Fibroblast of the aortic adventitia (primary cell): ENCODE measurements around the gene HAUS8. TPM values are rescaled to one million over a fixed set of nuclear protein-coding genes. Genes with fewer than 3 reads are reported as not detected.
"Not testable (repeated sequence)": the region's sequence is repeated elsewhere in the genome, so short reads cannot be mapped to it uniquely, and the experiment has no call there.

Experiments used
- DNase-seq: peaks from one replicate; pipeline ENCODE4 v3.0.0-alpha.2; 2010; ENCODE audit warnings: low read depth
- H3K4me3 ChIP-seq: 2 replicates; pipeline ENCODE4 v1.5.1; 2011; ENCODE audit warnings: low read depth, mild to moderate bottlenecking, control low read depth, low read length, moderate library complexity
- total RNA-seq: library from RNA; depleted of rRNA; stranded (reverse); fragments of >200 nt; gene quantifications from 2 replicates; pipeline ENCODE4 v1.2.3, GENCODE V29; 2012; ENCODE audit warnings: low replicate concordance
- TF ChIP-seq, protein P1 (sequence below): IDR thresholded peaks from 2 replicates; pipeline ENCODE4 v1.5.1; 2011; ENCODE audit warnings: mild to moderate bottlenecking, low read length, control low read depth, inconsistent platforms; ENCODE audit not compliant: insufficient read depth

Gene HAUS8
- total RNA-seq, 1 donor, result 5.2 TPM

DNA sequence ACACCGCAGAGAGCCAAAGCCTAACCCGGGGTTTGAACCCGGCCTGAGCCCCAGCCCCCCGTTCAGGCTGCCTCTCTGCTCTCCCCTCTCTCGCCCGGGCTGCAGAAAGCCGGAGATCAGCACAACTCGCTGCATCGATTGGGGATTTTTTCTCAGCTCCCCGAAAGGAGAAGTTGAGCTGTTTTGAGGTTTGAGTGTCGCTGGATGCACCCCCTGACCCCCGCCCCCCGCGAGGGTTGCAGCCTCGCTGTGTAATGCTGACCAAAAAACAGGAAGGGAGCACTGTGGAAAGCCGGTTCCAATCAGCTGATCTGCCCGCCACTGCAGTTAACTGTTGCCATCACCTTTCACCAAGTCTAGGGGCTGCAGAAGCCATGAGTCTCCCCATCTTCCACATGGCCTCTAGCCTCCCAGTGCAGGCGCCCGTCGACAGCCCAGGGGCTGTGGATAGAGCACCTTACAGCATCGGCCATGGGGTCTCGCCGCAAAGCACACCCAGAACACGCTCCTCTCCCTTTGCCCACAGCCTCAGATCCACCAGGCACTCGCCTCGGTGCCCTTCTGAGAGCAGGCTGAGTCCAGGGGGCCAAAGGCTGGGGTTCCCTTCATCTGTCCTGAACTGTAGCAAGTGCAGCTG is 34.8 kb upstream of the HAUS8 start:
- TF ChIP-seq, protein P1, sequence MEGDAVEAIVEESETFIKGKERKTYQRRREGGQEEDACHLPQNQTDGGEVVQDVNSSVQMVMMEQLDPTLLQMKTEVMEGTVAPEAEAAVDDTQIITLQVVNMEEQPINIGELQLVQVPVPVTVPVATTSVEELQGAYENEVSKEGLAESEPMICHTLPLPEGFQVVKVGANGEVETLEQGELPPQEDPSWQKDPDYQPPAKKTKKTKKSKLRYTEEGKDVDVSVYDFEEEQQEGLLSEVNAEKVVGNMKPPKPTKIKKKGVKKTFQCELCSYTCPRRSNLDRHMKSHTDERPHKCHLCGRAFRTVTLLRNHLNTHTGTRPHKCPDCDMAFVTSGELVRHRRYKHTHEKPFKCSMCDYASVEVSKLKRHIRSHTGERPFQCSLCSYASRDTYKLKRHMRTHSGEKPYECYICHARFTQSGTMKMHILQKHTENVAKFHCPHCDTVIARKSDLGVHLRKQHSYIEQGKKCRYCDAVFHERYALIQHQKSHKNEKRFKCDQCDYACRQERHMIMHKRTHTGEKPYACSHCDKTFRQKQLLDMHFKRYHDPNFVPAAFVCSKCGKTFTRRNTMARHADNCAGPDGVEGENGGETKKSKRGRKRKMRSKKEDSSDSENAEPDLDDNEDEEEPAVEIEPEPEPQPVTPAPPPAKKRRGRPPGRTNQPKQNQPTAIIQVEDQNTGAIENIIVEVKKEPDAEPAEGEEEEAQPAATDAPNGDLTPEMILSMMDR, result no peak
- H3K4me3 ChIP-seq, result no peak overlapping the region

DNA sequence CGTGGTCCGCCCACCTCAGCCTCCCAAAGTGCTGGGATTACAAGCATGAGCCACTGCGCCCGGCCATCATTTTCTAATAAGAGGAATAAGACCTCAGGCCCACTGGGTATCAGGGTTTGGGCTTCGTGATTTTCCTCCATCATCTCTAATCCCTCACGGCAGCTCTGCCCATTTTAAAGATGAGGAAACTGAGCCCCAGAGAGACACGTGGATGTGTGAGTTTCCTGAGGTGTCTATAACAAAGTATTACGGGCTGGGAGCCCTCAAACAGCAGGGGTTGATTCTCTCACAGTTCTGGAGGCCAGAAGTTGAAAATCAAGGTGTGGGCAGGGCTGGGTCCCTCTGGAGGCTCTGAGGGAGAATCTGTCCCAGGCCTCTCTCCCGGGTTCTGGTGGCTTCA is 34.0 kb upstream of the HAUS8 start:
- DNase-seq, result no peak
- TF ChIP-seq, protein P1, result no peak

More for the DNA sequence above, 34.8 kb upstream of the HAUS8 start:
- DNase-seq, result no peak

DNA sequence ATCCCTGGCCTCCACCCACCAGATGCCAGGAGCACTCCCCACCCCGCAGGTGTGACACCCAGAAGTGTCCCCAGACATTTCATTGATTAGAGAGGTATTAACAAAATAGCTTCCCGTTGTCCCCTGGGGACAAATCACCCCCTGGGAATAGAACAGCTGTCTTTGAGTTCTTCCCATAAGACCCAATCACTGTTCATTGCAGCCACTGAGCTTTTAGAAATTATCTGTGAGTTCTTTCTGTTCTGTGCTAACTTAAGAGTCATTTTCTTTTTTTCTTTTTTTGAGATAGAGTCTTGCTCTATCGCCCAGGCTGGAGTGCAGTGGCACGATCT is 33.2 kb upstream of the HAUS8 start:
- TF ChIP-seq, protein P1, result no peak
- peak overlapping the region; percentile 1 for H3K4me3 ChIP-seq
- DNase-seq, result no peak

More for the DNA sequence above, 34.0 kb upstream of the HAUS8 start:
- H3K4me3 ChIP-seq, result no peak overlapping the region

DNA sequence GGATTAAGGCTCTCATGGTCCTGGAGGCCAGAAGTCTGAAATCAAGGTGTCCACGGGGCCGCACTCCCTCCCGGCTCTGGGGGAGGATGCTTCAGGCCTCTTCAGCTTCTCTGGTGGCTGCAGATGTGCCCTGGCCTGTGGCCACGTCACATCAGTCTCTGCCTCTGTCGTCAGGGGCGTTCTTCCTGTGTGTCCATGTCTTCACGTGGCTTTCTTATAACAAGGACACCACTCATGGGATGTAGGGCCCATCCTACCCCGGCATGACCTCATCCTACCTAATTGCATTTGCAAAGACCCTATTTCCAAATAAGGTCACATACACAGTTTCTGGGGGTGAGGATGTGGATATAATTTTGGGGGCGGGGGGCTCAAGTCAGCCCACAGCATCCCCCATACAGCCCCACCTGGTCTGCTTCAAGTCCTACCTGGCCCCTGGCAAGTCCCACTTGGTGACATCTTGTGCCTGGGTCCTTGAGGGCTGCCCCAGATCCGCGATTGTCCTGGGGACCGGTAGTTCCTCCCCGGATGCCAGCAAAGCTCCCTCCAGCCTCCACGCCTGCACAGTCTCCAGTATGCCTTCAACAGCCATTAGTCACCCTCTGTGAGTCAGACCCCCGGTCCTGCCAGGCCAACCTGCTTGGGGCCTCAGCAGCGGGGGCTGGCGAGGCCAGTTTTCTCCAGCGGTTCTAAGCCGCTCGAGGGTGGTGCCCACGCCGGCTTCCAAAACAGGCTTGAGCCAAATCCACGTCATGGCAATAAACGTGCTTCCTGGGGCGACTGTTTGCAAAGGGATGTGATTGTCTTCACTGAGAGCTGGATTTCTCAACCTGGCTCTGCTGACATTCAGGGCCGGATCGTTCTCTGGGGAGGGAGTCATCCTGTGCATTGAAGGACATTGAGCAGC is 32.5 kb upstream of the HAUS8 start:
- DNase-seq, result peak; percentile 97
- TF ChIP-seq, protein P1, result no peak
- H3K4me3 ChIP-seq, result peak overlapping the region; percentile 28

DNA sequence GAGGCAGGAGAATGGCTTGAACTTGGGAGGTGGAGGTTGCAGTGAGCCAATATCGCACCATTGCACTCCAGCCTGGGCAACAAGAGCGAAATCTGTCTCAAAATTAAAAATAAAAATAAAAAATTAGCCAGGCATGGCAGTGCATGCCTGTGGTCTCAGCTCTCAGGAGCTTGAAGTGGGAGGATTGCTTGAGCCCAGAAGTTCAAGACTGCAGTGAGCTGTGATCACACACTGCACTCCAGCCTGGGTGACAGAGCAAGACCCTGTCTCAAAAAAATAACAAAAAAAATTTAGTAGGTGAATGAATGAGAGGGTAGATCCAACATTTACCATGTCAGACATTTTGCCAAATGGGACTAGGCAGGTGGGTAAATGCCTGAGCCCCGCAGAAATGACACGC is 31.7 kb upstream of the HAUS8 start:
- DNase-seq, H3K4me3 ChIP-seq: not testable (repeated sequence)

DNA sequence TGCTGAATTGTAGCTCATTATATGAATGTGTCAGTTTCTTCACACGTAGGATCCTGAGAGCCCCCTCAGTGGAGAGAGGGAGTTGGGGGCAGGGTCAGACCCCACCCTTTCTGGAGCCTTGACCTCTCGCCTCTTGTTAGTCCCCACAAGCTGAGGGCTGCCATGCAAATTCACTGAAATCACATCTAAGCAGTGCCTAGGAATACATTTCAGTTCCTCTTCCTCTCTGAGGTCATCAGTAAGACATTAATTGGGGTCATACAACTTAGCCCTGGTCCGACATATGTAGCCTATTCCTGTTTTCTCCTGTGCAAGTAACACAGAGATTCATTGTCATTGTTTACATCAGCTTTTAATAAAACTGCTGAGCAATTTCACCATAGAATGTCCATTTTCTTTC is 30.3 kb upstream of the HAUS8 start:
- no peak for DNase-seq
- no peak overlapping the region for H3K4me3 ChIP-seq
- TF ChIP-seq, protein P1, result no peak

DNA sequence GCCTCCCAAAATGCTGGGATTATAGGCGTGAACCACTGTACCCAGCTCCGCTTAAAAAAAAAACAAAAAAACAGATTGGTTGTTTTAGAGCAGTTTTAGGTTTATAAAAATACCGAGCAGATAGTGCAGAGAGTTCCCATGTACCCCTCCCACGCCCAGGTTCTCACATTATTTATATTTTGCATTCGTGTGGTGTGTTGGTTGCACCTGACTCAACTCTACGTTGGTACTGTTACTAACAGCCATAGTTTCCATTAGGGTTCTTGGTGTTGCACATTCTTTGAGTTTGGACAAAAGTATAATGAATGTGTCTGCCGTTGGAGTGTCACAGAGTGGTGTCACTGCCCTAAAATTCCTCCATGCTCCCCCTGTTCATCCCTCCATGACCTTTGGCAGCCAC is 29.4 kb upstream of the HAUS8 start:
- H3K4me3 ChIP-seq, result no peak overlapping the region
- TF ChIP-seq, protein P1, result no peak
- no peak for DNase-seq
